ENCODE data around the gene TNNI3K.

GRCh38 chr1:74237787-74238186 is 2.6 kb downstream of the TNNI3K start:
- TF ChIP-seq CTCF (IDR thresholded peaks at IDR 0.05) (no peak), POLR2A (IDR thresholded peaks at IDR 0.05) (no peak)

Measured in right lobe of liver (tissue), 4 donors.